Tibial nerve (tissue), 4 donors: ENCODE results near the gene VRK3. TPM values are rescaled to one million over a fixed set of nuclear protein-coding genes. Genes with fewer than 3 reads are reported as not detected.
"Not testable (repeated sequence)": the region's sequence is repeated elsewhere in the genome, so short reads cannot be mapped to it uniquely, and the experiment has no call there.

Source experiments
- DNase-seq, 2 donors: peaks; one replicate each; pipeline ENCODE4 v3.0.0-alpha.2; 2019; ENCODE audit warnings: low spot score in 2 of 2
- H3K27ac ChIP-seq, 4 donors: fragments of 200-600 bp; sonication (generic) in 3 of 4; one replicate each; pipeline ENCODE4 v1.5.1; 2017 to 2019; ENCODE audit warnings: mild to moderate bottlenecking in 1 of 4
- H3K27me3 ChIP-seq, 2 donors: fragments of 200-600 bp; sonication (generic) in 1 of 2; one replicate each; pipeline versions ENCODE4 v1.5.1 to v1.6.0; 2017 to 2019
- H3K36me3 ChIP-seq, 3 donors: fragments of 200-600 bp; sonication (generic); one replicate each; pipeline ENCODE4 v1.5.1; 2018 to 2019
- H3K4me1 ChIP-seq, 4 donors: fragments of 200-600 bp; sonication (generic) in 3 of 4; one replicate each; pipeline ENCODE4 v1.5.1; 2017 to 2019
- H3K4me3 ChIP-seq, 4 donors: fragments of 200-600 bp; sonication (generic) in 3 of 4; one replicate each; pipeline ENCODE4 v1.5.1; 2017 to 2019; ENCODE audit warnings: mild to moderate bottlenecking in 1 of 4, moderate library complexity in 1 of 4
- H3K9me3 ChIP-seq, 4 donors: fragments of 200-600 bp; sonication (generic) in 3 of 4; one replicate each; pipeline ENCODE4 v1.5.1; 2017 to 2019
- EP300 ChIP-seq, 2 donors: sonication (generic); formaldehyde crosslinking; IDR thresholded peaks; one replicate each; pipeline ENCODE4 v1.6.1; 2017; ENCODE audit warnings: antibody characterized with exemption in 2 of 2, mild to moderate bottlenecking in 1 of 2
- POLR2A ChIP-seq, 2 donors: fragments of 450-650 bp; IDR thresholded peaks; one replicate each; pipeline ENCODE4 v1.6.1; 2017; ENCODE audit warnings: antibody characterized with exemption in 2 of 2, mild to moderate bottlenecking in 2 of 2, moderate library complexity in 2 of 2
- WGBS, 2 donors: methylation state at CpG; one replicate each; pipeline ENCODE4 v1.1.5; 2018; 5-methylcytosine and 5-hydroxymethylcytosine counted together
- total RNA-seq, 4 donors: library from RNA; depleted of rRNA; stranded (reverse); fragments of >200 nt; gene quantifications; one replicate each; pipeline ENCODE4 v1.1.0, GENCODE V29; 2016
- TF ChIP-seq, protein P1 (sequence below), 5 experiments: fragments of 200-600 bp in 3 of 5; fragments of 450-650 bp in 2 of 5; sonication (generic) in 3 of 5; IDR thresholded peaks; one replicate each; pipeline ENCODE4 v1.5.1; 2016 to 2019; ENCODE audit warnings: antibody characterized with exemption in 5 of 5, mild to moderate bottlenecking in 3 of 5, moderate library complexity in 2 of 5

Gene VRK3
- total RNA-seq, 4 donors from 2014 or later: 25.7 to 51.3 (median 30.1) TPM

- H3K27ac ChIP-seq: no peak overlapping the region
- H3K36me3 ChIP-seq: no peaks in the 10 kb centered on the region
- H3K4me1 ChIP-seq: peaks cover 0 to 34% (median 10%) of the 10 kb centered on the region in 4 donors
- H3K27me3 ChIP-seq: no peaks in the 10 kb centered on the region
- H3K9me3 ChIP-seq: no peaks in the 10 kb centered on the region
- no peak for TF ChIP-seq POLR2A (IDR thresholded peaks at IDR 0.05)
- TF ChIP-seq EP300 (IDR thresholded peaks at IDR 0.05): no peak
- TF ChIP-seq, protein P1, sequence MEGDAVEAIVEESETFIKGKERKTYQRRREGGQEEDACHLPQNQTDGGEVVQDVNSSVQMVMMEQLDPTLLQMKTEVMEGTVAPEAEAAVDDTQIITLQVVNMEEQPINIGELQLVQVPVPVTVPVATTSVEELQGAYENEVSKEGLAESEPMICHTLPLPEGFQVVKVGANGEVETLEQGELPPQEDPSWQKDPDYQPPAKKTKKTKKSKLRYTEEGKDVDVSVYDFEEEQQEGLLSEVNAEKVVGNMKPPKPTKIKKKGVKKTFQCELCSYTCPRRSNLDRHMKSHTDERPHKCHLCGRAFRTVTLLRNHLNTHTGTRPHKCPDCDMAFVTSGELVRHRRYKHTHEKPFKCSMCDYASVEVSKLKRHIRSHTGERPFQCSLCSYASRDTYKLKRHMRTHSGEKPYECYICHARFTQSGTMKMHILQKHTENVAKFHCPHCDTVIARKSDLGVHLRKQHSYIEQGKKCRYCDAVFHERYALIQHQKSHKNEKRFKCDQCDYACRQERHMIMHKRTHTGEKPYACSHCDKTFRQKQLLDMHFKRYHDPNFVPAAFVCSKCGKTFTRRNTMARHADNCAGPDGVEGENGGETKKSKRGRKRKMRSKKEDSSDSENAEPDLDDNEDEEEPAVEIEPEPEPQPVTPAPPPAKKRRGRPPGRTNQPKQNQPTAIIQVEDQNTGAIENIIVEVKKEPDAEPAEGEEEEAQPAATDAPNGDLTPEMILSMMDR (IDR thresholded peaks at IDR 0.05): no peak
- DNase-seq: no peak
- no peak overlapping the region for H3K4me3 ChIP-seq
- 62 to 65% methylated on average over 11 of the region's 11 CpGs for WGBS, 2 donors
Observed at GRCh38 chr19:49949742-49950589, 75.2 kb downstream of the VRK3 start.

DNA sequence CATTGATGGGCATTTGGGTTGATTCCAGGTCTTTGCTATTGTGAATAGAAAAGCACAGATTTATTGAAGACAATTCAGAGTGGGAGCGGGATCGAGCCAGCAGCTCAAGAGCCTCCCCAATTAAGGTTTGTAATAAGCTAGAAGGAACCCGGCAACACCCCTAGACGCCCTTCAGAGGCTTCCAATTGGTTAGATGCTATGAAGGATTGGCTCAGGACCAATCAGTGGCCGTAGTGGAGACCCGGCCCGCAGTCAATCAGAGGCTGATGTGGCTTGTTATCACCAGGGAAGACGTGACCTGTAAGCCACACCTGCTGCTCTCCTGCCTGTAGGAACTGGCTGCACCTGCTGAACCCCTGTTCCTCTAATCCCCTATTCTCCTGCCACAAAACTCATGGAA, 78.8 kb downstream of the VRK3 start:
- Histone ChIP-seq H3K4me1 (peaks cover 0 to under 1% (median 0%) of the 10 kb centered on the region in 4 donors), H3K36me3 (no peaks in the 10 kb centered on the region), H3K9me3 (no peaks in the 10 kb centered on the region), H3K4me3 (no peak overlapping the region), H3K27ac (no peak overlapping the region), H3K27me3 (no peaks in the 10 kb centered on the region)
- TF ChIP-seq EP300 (IDR thresholded peaks at IDR 0.05) (no peak), POLR2A (IDR thresholded peaks at IDR 0.05) (no peak)
- TF ChIP-seq, protein P1 (IDR thresholded peaks at IDR 0.05): no peak
- 81 to 85% methylated on average over 8 of the region's 8 CpGs for WGBS, 2 donors
- DNase-seq: no peak

- not testable (repeated sequence) for H3K27ac ChIP-seq, H3K36me3 ChIP-seq, DNase-seq, H3K27me3 ChIP-seq, H3K4me1 ChIP-seq, H3K9me3 ChIP-seq, H3K4me3 ChIP-seq
- 86 to 87% methylated on average over 5 of the region's 5 CpGs for WGBS, 2 donors
Observed at GRCh38 chr19:49944567-49944966, 80.6 kb downstream of the VRK3 start.

- H3K9me3 ChIP-seq: no peaks in the 10 kb centered on the region
- no peaks in the 10 kb centered on the region for H3K36me3 ChIP-seq
- H3K27ac ChIP-seq: no peak overlapping the region
- H3K4me1 ChIP-seq: peaks cover 0 to 10% (median 5%) of the 10 kb centered on the region in 4 donors
- WGBS, 2 donors: 89 to 97% methylated on average over 5 of the region's 5 CpGs
- H3K27me3 ChIP-seq: no peaks in the 10 kb centered on the region
- no peak overlapping the region for H3K4me3 ChIP-seq
- no peak for DNase-seq
- TF ChIP-seq, protein P1 (IDR thresholded peaks at IDR 0.05): no peak
- TF ChIP-seq EP300 (IDR thresholded peaks at IDR 0.05) (no peak), POLR2A (IDR thresholded peaks at IDR 0.05) (no peak)
Observed at GRCh38 chr19:49940482-49940791, 84.7 kb downstream of the VRK3 start.

- no peaks in the 10 kb centered on the region for H3K36me3 ChIP-seq
- no peaks in the 10 kb centered on the region for H3K27me3 ChIP-seq
- 80 to 81% methylated on average over 6 to 7 of the region's 7 CpGs for WGBS, 2 donors
- H3K4me1 ChIP-seq: peaks cover 0 to 10% (median 5%) of the 10 kb centered on the region in 4 donors
- no peaks in the 10 kb centered on the region for H3K9me3 ChIP-seq
- H3K4me3 ChIP-seq: no peak overlapping the region
- no peak for DNase-seq
- no peak overlapping the region for H3K27ac ChIP-seq
- TF ChIP-seq POLR2A (IDR thresholded peaks at IDR 0.05) (no peak), EP300 (IDR thresholded peaks at IDR 0.05) (no peak)
- TF ChIP-seq, protein P1 (IDR thresholded peaks at IDR 0.05): no peak
Observed at GRCh38 chr19:49939721-49940481, 85.3 kb downstream of the VRK3 start.
